Measurements from ENCODE around the gene FREY1. TPM values are rescaled to one million over a fixed set of nuclear protein-coding genes. Genes with fewer than 3 reads are reported as not detected.

FREY1 gene
- total and polyA plus RNA-seq, 2 donors (not counting 1 experiment from before 2014, with no cell fraction given): 0.83 TPM; not detected in 1

DNA sequence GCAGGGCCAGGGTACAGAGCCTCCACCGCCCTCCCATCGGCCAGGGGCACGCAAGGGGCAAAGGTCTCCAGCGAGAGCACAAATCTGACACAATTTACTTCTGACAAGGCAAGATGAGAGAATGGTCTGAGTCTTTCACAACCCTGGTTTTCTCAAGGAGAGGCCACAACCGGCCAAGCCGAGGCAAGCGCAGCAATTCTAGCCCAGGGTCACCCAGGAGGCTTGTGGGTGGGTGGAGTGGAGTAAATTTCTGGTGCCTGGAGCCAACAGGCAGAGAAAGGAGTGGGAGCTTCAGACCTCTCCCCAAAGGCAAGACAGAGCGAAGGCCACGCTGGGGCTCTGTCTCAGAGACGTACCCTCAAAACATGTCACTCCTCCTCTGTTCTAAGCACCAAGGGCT, 24.7 kb upstream of the FREY1 start:
- Histone ChIP-seq H4K20me1 (ENCODE audit: control insufficient read depth, extremely low read depth, insufficient read depth, low read length) (no peaks in the 10 kb centered on the region), H3K9ac (ENCODE audit: insufficient read depth, low read length) (no peak overlapping the region), H3K9me3 (ENCODE audit: control insufficient read depth, insufficient read depth, low read depth, low read length) (no peaks in the 10 kb centered on the region), H3K27me3 (ENCODE audit: control insufficient read depth, insufficient read depth, low read length) (no peaks in the 10 kb centered on the region), H3K79me2 (ENCODE audit: control insufficient read depth, insufficient read depth, low read length) (no peaks in the 10 kb centered on the region), H3K4me3 (replicated peaks in 1 of 4; ENCODE audit: control extremely low read depth in 1 of 4, insufficient read depth in 1 of 4, low read depth in 3 of 4, low read length in 4 of 4) (no peak overlapping the region), H3K27ac (ENCODE audit: insufficient read depth, low read length) (no peak overlapping the region), H3K4me1 (ENCODE audit: control insufficient read depth, extremely low read depth, insufficient read depth, low read length) (no peaks in the 10 kb centered on the region), H3K4me2 (ENCODE audit: extremely low read depth, insufficient read depth, low read length) (no peak overlapping the region), H3K36me3 (ENCODE audit: control insufficient read depth, insufficient read depth, low read length) (peaks cover 4% of the 10 kb centered on the region), H2AFZ (ENCODE audit: low read length) (no peak overlapping the region)
- no peak for DNase-seq (ENCODE audit: low read depth in 2 of 2)
- TF ChIP-seq, protein P1, sequence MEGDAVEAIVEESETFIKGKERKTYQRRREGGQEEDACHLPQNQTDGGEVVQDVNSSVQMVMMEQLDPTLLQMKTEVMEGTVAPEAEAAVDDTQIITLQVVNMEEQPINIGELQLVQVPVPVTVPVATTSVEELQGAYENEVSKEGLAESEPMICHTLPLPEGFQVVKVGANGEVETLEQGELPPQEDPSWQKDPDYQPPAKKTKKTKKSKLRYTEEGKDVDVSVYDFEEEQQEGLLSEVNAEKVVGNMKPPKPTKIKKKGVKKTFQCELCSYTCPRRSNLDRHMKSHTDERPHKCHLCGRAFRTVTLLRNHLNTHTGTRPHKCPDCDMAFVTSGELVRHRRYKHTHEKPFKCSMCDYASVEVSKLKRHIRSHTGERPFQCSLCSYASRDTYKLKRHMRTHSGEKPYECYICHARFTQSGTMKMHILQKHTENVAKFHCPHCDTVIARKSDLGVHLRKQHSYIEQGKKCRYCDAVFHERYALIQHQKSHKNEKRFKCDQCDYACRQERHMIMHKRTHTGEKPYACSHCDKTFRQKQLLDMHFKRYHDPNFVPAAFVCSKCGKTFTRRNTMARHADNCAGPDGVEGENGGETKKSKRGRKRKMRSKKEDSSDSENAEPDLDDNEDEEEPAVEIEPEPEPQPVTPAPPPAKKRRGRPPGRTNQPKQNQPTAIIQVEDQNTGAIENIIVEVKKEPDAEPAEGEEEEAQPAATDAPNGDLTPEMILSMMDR (conservative IDR thresholded peaks at IDR 0.05 in 1 of 2, IDR thresholded peaks at IDR 0.05 in 1 of 2; ENCODE audit: low read depth in 1 of 2, low read length in 2 of 2): no peak
- no peak for TF ChIP-seq EZH2 (IDR thresholded peaks at IDR 0.05; ENCODE audit: low read length, missing control alignments)

DNA sequence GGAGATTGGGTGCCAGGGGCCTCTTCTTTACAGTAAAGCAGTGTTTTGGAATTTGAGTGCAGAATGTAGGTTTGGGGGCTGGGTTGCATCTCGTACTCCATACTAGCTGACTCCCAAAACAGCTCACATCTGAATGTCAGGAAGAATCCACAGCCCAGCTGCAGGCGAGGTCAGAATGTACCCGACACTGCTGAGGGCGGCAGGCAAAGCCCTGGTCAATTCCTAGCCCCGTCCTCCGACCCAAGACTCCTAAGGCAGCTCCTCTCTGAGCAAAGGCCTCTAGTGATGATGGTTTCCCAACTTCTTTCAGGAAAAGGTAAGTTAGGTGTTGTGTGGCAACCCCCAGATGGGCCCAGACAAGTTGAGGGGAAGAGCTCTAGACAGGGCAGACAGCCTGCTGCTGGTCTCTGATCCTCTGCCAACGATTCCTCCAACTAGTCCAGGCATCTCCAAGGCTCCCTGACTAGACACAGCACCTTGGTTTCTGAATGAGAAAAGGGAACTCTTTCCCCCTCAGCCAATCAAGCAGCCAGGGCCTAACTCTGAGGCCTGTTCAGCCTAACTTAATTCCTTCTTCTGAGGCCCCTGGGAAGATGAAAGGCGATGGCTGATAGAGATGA, 24.0 kb upstream of the FREY1 start:
- Histone ChIP-seq H3K36me3 (ENCODE audit: control insufficient read depth, insufficient read depth, low read length) (peaks cover 4% of the 10 kb centered on the region), H3K4me3 (replicated peaks in 1 of 4; ENCODE audit: control extremely low read depth in 1 of 4, insufficient read depth in 1 of 4, low read depth in 3 of 4, low read length in 4 of 4) (no peak overlapping the region), H3K27ac (ENCODE audit: insufficient read depth, low read length) (no peak overlapping the region), H3K27me3 (ENCODE audit: control insufficient read depth, insufficient read depth, low read length) (peaks cover 6% of the 10 kb centered on the region), H3K79me2 (ENCODE audit: control insufficient read depth, insufficient read depth, low read length) (no peaks in the 10 kb centered on the region), H3K4me2 (ENCODE audit: extremely low read depth, insufficient read depth, low read length) (no peak overlapping the region), H4K20me1 (ENCODE audit: control insufficient read depth, extremely low read depth, insufficient read depth, low read length) (no peaks in the 10 kb centered on the region), H3K9me3 (ENCODE audit: control insufficient read depth, insufficient read depth, low read depth, low read length) (no peaks in the 10 kb centered on the region), H3K4me1 (ENCODE audit: control insufficient read depth, extremely low read depth, insufficient read depth, low read length) (no peaks in the 10 kb centered on the region), H2AFZ (ENCODE audit: low read length) (no peak overlapping the region), H3K9ac (ENCODE audit: insufficient read depth, low read length) (no peak overlapping the region)
- no peak for DNase-seq (ENCODE audit: low read depth in 2 of 2)
- TF ChIP-seq, protein P1 (conservative IDR thresholded peaks at IDR 0.05 in 1 of 2, IDR thresholded peaks at IDR 0.05 in 1 of 2; ENCODE audit: low read depth in 1 of 2, low read length in 2 of 2): no peak
- TF ChIP-seq EZH2 (IDR thresholded peaks at IDR 0.05; ENCODE audit: low read length, missing control alignments): no peak

DNA sequence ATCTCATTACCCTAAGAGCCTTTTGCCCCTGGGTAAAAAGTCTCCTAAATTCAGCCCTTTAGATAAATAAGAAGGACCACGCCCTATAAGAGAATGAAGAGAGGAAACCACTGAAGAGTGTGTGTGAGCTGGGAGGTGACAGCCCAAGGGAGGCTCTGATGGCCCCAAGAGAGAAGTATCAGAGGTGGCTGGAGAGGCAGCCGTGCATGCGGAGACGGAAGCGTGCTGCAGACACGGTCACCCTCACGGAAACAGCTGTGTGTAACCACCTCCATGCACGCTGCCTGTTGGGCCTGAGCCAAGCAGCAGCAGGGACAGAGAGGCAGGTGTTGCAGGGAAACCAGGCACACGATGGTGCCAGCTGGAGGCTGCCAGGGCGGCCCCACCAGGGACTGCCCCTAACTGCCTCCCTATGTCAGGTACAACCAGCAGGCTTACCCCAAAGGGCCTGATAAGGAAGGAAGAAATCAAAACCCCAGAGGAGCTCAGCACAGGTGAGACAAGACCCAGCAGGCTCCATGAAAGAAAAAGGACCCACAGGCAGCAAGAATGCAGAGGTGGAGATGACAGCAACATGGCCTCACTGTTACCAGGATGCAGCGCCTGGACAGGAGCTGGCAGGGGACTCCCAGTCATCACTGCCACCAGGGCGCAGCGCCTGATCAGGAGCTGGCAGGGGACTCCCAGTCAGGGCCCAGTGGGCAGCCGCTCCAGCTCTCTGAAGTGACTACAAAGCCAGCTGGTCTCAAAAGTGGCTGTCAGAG, 23.1 kb upstream of the FREY1 start:
- H2AFZ ChIP-seq (ENCODE audit: low read length): no peak overlapping the region
- H3K36me3 ChIP-seq (ENCODE audit: control insufficient read depth, insufficient read depth, low read length): peaks cover 4% of the 10 kb centered on the region
- H3K4me2 ChIP-seq (ENCODE audit: extremely low read depth, insufficient read depth, low read length): no peak overlapping the region
- H3K27ac ChIP-seq (ENCODE audit: insufficient read depth, low read length): no peak overlapping the region
- no peaks in the 10 kb centered on the region for H4K20me1 ChIP-seq (ENCODE audit: control insufficient read depth, extremely low read depth, insufficient read depth, low read length)
- no peak for DNase-seq (ENCODE audit: low read depth in 2 of 2)
- H3K4me1 ChIP-seq (ENCODE audit: control insufficient read depth, extremely low read depth, insufficient read depth, low read length): no peaks in the 10 kb centered on the region
- no peak overlapping the region for H3K4me3 ChIP-seq (replicated peaks in 1 of 4; ENCODE audit: control extremely low read depth in 1 of 4, insufficient read depth in 1 of 4, low read depth in 3 of 4, low read length in 4 of 4)
- peaks cover 8% of the 10 kb centered on the region for H3K27me3 ChIP-seq (ENCODE audit: control insufficient read depth, insufficient read depth, low read length)
- H3K9me3 ChIP-seq (ENCODE audit: control insufficient read depth, insufficient read depth, low read depth, low read length): no peaks in the 10 kb centered on the region
- TF ChIP-seq EZH2 (IDR thresholded peaks at IDR 0.05; ENCODE audit: low read length, missing control alignments): no peak
- TF ChIP-seq, protein P1 (conservative IDR thresholded peaks at IDR 0.05 in 1 of 2, IDR thresholded peaks at IDR 0.05 in 1 of 2; ENCODE audit: low read depth in 1 of 2, low read length in 2 of 2): no peak
- no peaks in the 10 kb centered on the region for H3K79me2 ChIP-seq (ENCODE audit: control insufficient read depth, insufficient read depth, low read length)
- no peak overlapping the region for H3K9ac ChIP-seq (ENCODE audit: insufficient read depth, low read length)
